CD14-positive monocyte (primary cell): Measurements from ENCODE around the gene KLHL21. TPM values are rescaled to one million over a fixed set of nuclear protein-coding genes. Genes with fewer than 3 reads are reported as not detected.

Experiments used
- DNase-seq, 3 donors: peaks; one replicate each; pipeline ENCODE4 v3.0.0-alpha.2; 2011 to 2022
- H2AFZ ChIP-seq: 2 replicates; pipeline ENCODE4 v1.6.0; 2012; ENCODE audit warnings: mild to moderate bottlenecking, low read depth, low read length, inconsistent platforms; ENCODE audit not compliant: insufficient read depth, poor library complexity, severe bottlenecking
- H3K27ac ChIP-seq, 2 donors: 1 replicate in 1 of 2; 2 replicates in 1 of 2; pipeline ENCODE4 v1.5.1; 2012 to 2013; ENCODE audit warnings: low read length in 2 of 2, control low read depth in 1 of 2, inconsistent platforms in 1 of 2, low read depth in 1 of 2, mild to moderate bottlenecking in 1 of 2
- H3K27me3 ChIP-seq, 2 donors: one replicate each; pipeline versions ENCODE4 v1.6.0 to v1.6.1; 2011 to 2013; ENCODE audit warnings: low read length in 2 of 2; ENCODE audit not compliant: control insufficient read depth in 2 of 2, insufficient read depth in 2 of 2
- H3K36me3 ChIP-seq, 2 donors: replicated peaks in 1 of 2; 1 replicate in 1 of 2; 2 replicates in 1 of 2; pipeline versions ENCODE4 v1.5.1 to v1.6.1; 2012 to 2013; ENCODE audit warnings: low read length in 2 of 2, control low read depth in 1 of 2, inconsistent platforms in 1 of 2, mild to moderate bottlenecking in 1 of 2; ENCODE audit not compliant: insufficient read depth in 2 of 2, control insufficient read depth in 1 of 2
- H3K4me1 ChIP-seq, 2 donors: 1 replicate in 1 of 2; 2 replicates in 1 of 2; pipeline versions ENCODE4 v1.5.1 to v1.6.1; 2012 to 2013; ENCODE audit warnings: low read length in 2 of 2, control low read depth in 1 of 2, inconsistent platforms in 1 of 2, mild to moderate bottlenecking in 1 of 2, moderate library complexity in 1 of 2; ENCODE audit not compliant: insufficient read depth in 2 of 2, control insufficient read depth in 1 of 2
- H3K4me2 ChIP-seq: replicated peaks from 2 replicates; pipeline ENCODE3; 2012; ENCODE audit warnings: low read length, moderate library complexity, mild to moderate bottlenecking; ENCODE audit not compliant: poor library complexity, severe bottlenecking; ENCODE audit errors: extremely low read depth
- H3K4me3 ChIP-seq, 3 experiments: fragments of 200-600 bp in 1 of 3; sonication (generic) in 1 of 3; replicated peaks in 1 of 3; 1 replicate in 2 of 3; 2 replicates in 1 of 3; pipeline ENCODE4 v1.5.1; 2011 to 2013; ENCODE audit warnings: low read length in 3 of 3, mild to moderate bottlenecking in 3 of 3, control low read depth in 2 of 3, low read depth in 2 of 3, inconsistent platforms in 1 of 3, moderate library complexity in 1 of 3
- H3K79me2 ChIP-seq: 2 replicates; pipeline ENCODE4 v1.6.0; 2012; ENCODE audit warnings: mild to moderate bottlenecking, control low read depth, inconsistent platforms, low read length, moderate library complexity; ENCODE audit not compliant: insufficient read depth
- H3K9ac ChIP-seq: 2 replicates; pipeline ENCODE4 v1.6.0; 2017; ENCODE audit warnings: low read length, mild to moderate bottlenecking; ENCODE audit not compliant: insufficient read depth, poor library complexity, severe bottlenecking
- H3K9me3 ChIP-seq, 2 donors: replicated peaks in 1 of 2; 1 replicate in 1 of 2; 2 replicates in 1 of 2; pipeline versions ENCODE4 v1.5.1 to v1.6.1; 2012 to 2013; ENCODE audit warnings: low read length in 2 of 2, control low read depth in 1 of 2; ENCODE audit not compliant: control insufficient read depth in 1 of 2, insufficient read depth in 1 of 2
- H4K20me1 ChIP-seq: 2 replicates; pipeline ENCODE4 v1.6.0; 2012; ENCODE audit warnings: mild to moderate bottlenecking, low read length, control low read depth, moderate library complexity; ENCODE audit not compliant: insufficient read depth
- H3K27ac Mint-ChIP-seq, 7 donors: one replicate each; pipeline ENCODE4 v1.8.0; 2020; ENCODE audit warnings: mild to moderate bottlenecking in 7 of 7, mixed read lengths in 7 of 7, moderate library complexity in 6 of 7, inconsistent platforms in 2 of 7
- H3K27me3 Mint-ChIP-seq, 3 donors: one replicate each; pipeline ENCODE4 v1.8.0; 2021 to 2022; ENCODE audit warnings: low read depth in 3 of 3, mild to moderate bottlenecking in 3 of 3, mixed read lengths in 3 of 3, moderate library complexity in 3 of 3, inconsistent platforms in 1 of 3
- H3K36me3 Mint-ChIP-seq, 2 donors: one replicate each; pipeline ENCODE4 v1.8.0; 2020; ENCODE audit warnings: mixed read lengths in 2 of 2, inconsistent platforms in 1 of 2, mild to moderate bottlenecking in 1 of 2
- H3K4me1 Mint-ChIP-seq: one replicate; pipeline ENCODE4 v1.8.0; 2020; ENCODE audit warnings: mild to moderate bottlenecking, mixed read lengths
- H3K4me3 Mint-ChIP-seq, 2 donors: one replicate each; pipeline ENCODE4 v1.8.0; 2020; ENCODE audit warnings: mild to moderate bottlenecking in 2 of 2, mixed read lengths in 2 of 2, moderate library complexity in 1 of 2
- H3K9me3 Mint-ChIP-seq, 7 donors: one replicate each; pipeline ENCODE4 v1.8.0; 2020 to 2022; ENCODE audit warnings: mixed read lengths in 7 of 7, mild to moderate bottlenecking in 6 of 7, moderate library complexity in 6 of 7, inconsistent platforms in 2 of 7
- CTCF ChIP-seq: fragments of 200-600 bp; IDR thresholded peaks from one replicate; pipeline ENCODE4 v1.8.0; 2022; ENCODE audit warnings: antibody characterized with exemption, mild to moderate bottlenecking
- WGBS: methylation state at CpG from one replicate; pipeline ENCODE4 v1.1.5; 2013; ENCODE audit warnings: missing lambda C conversion rate; ENCODE audit not compliant: insufficient coverage; 5-methylcytosine and 5-hydroxymethylcytosine counted together
- intact Hi-C, 2 donors: fragments of 100-400 bp; cut with micrococcal nuclease; formaldehyde crosslinking; loops; one replicate each; pipeline versions ENCODE4 v1.15.0 to v1.15.1; 2023
- polyA plus RNA-seq, 3 donors: library from polyadenylated mRNA; depleted of rRNA in 1 of 3; unstranded in 2 of 3; stranded (reverse) in 1 of 3; fragments of 300-500 nt in 2 of 3; fragments of >200 nt in 1 of 3; fragmentation: Illumina TruSeq in 2 of 3; gene quantifications; 1 replicate in 2 of 3; 2 replicates in 1 of 3; pipeline ENCODE4 v1.2.3, GENCODE V29; 2012 to 2021

KLHL21 gene
- polyA plus RNA-seq, 3 donors, result 5.9 to 31.0 (median 7.3) TPM

GRCh38 chr1:6577831-6578525 lies 24.7 kb downstream of the KLHL21 start:
- peaks cover 22% of the 10 kb centered on the region for H4K20me1 ChIP-seq
- H3K4me3 ChIP-seq, result no peak overlapping the region
- H3K79me2 ChIP-seq, result peaks cover 27% of the 10 kb centered on the region
- DNase-seq, result no peak
- H3K27ac Mint-ChIP-seq, result peak overlapping the region in 1 of 7 donors; percentile 32
- H3K4me3 Mint-ChIP-seq, result no peak overlapping the region
- intact Hi-C loops, result no loop called here
- peaks cover 0 to 1% of the 10 kb centered on the region in 2 donors for H3K36me3 Mint-ChIP-seq
- H3K27me3 ChIP-seq, result no peaks in the 10 kb centered on the region
- H3K27me3 Mint-ChIP-seq, result peaks cover 0 to 3% (median 1%) of the 10 kb centered on the region in 3 donors
- no peaks in the 10 kb centered on the region for H3K9me3 ChIP-seq
- H3K4me2 ChIP-seq, result no peak overlapping the region
- no peak overlapping the region for H2AFZ ChIP-seq
- H3K9me3 Mint-ChIP-seq, result peaks cover 0 to 3% (median 0%) of the 10 kb centered on the region in 7 donors
- peaks cover 34% of the 10 kb centered on the region for H3K4me1 Mint-ChIP-seq
- H3K4me1 ChIP-seq, result peaks cover 32 to 34% of the 10 kb centered on the region in 2 donors
- no peak for TF ChIP-seq CTCF
- 82% methylated on average over 3 of the region's 6 CpGs for WGBS
- H3K36me3 ChIP-seq, result no peaks in the 10 kb centered on the region
- no peak overlapping the region for H3K27ac ChIP-seq
- no peak overlapping the region for H3K9ac ChIP-seq

GRCh38 chr1:6574818-6575217 lies 27.9 kb downstream of the KLHL21 start:
- Mint-ChIP-seq H3K9me3 (peaks cover 0 to 8% (median 4%) of the 10 kb centered on the region in 7 donors), H3K27ac (no peak overlapping the region), H3K4me1 (peaks cover 8% of the 10 kb centered on the region), H3K4me3 (no peak overlapping the region), H3K36me3 (no peaks in the 10 kb centered on the region), H3K27me3 (peaks cover 7 to 11% (median 8%) of the 10 kb centered on the region in 3 donors)
- Histone ChIP-seq H3K27ac (no peak overlapping the region), H4K20me1 (no peaks in the 10 kb centered on the region), H3K4me1 (peaks cover 6 to 7% of the 10 kb centered on the region in 2 donors), H2AFZ (no peak overlapping the region), H3K79me2 (peaks cover under 1% of the 10 kb centered on the region), H3K9me3 (peaks cover 0 to 9% of the 10 kb centered on the region in 2 donors), H3K27me3 (no peaks in the 10 kb centered on the region), H3K4me2 (no peak overlapping the region), H3K9ac (no peak overlapping the region), H3K36me3 (no peaks in the 10 kb centered on the region), H3K4me3 (no peak overlapping the region)
- intact Hi-C loops, result no loop called here
- TF ChIP-seq CTCF, result no peak
- no peak for DNase-seq
- WGBS, result 94% methylated on average over 14 of the region's 14 CpGs
